Left renal pelvis (tissue), 4 donors: ENCODE results near the gene TDRD7. TPM values are rescaled to one million over a fixed set of nuclear protein-coding genes. Genes with fewer than 3 reads are reported as not detected.
"Not testable (repeated sequence)": the region's sequence is repeated elsewhere in the genome, so short reads cannot be mapped to it uniquely, and the experiment has no call there.

ENCODE experiments used
- DNase-seq, 4 donors: peaks; one replicate each; pipeline ENCODE4 v3.0.0-alpha.2; 2013; ENCODE audit warnings: low read depth in 4 of 4, low spot score in 3 of 4
- polyA plus RNA-seq, 4 donors: library from polyadenylated mRNA; unstranded; fragments of 120-200 nt; gene quantifications; one replicate each; pipeline ENCODE4 v1.2.1, GENCODE V29; 2013; ENCODE audit not compliant: insufficient read length in 4 of 4

Gene TDRD7
- polyA plus RNA-seq, 4 donors: 4.0 to 8.8 (median 7.5) TPM

DNA sequence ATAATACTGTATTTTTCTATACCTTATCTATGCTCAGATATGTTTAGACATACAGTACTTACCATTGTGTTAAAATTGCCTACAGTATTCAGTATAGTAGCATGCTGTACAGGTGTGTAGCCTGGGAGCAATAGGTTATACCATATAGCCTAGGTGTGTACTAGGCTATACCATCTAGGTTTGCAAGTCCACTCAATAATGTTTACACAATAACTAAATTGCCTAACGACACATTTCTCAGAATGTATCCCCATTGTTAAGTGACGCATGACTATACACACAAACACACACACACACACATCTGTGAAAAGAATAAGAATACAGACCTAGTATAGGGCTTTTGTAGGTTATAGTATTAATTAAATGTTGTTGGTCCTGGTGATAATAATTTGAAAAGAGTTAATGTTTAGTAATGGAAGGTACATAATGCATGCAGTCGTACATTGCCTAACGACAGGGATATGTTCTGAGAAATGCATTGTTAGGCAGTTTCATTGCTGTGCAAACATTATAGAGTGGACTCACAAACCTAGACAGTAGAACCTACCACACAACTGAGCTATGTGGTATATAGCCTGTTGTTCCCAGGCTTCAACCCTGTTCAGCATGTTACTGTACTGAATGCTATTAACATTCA is 13.6 kb downstream of the TDRD7 start:
- DNase-seq: no peak

DNA sequence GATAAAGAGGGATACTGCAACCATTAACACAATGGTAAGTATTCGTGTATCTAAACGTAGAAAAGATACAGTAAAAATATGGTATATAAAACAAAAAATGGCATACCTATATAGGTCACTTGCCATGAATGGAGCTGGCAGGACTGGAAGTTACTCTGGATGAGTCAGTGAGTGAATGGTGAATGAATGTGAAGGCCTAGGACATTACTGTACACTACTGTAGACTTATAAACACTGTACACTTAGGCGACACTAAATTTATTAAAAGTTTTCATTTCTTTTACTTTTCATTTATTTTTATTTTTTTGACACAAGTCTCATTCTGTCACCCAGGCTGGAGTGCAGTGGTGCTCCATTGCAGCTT is 14.1 kb downstream of the TDRD7 start:
- no peak for DNase-seq

DNA sequence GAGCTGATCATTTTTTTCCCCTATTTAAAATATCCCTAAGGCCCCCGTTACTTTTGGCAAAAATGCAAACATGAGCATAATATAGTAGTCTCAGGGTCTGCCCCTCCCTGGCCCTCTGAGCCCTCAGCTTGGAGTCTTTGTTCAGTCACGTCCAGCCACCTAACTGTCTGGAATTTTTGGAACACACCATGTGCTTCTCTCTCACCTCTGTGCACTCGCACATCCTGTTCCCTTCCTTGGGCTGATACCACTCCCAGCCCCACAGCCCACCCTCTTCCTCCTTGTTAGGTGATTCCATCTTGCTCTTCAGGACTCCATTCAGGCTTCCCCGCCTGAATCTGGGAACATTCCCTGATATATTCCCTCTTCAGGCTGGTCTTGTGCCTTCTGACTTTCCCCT is 16.0 kb downstream of the TDRD7 start:
- no peak for DNase-seq

DNA sequence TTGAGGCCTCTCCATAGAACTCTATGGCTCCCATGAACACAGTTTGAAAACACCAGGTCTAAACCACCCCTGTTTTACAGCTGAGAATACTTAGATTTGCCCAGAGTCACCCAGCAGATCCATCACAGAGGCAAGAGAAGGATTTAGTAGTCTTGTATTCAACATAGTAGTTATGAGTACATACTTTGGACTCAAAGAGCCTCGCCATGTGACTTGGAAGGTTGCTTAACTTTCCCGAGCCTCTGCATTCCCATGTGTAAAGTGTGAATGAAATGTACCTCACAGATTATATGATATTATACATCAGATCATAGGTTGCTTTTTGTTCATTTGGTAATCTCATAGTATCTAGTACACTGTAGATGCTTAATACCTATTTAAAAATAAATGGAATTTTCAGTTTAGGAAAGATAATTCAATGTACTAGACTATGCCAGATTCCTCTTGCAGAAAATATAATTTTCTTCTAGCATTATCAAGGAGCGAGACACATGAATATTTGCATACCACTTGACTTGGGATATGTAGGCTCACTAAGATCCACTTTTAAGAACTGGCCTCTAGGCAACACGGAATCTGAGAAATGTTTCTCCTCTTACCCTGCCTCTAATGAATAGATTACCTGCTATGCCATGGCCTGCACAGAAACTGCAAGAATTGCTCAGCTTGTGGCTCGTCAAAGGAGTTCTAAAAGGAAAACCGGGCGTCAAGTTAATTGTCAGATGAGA is 18.6 kb downstream of the TDRD7 start:
- DNase-seq: no peak

DNA sequence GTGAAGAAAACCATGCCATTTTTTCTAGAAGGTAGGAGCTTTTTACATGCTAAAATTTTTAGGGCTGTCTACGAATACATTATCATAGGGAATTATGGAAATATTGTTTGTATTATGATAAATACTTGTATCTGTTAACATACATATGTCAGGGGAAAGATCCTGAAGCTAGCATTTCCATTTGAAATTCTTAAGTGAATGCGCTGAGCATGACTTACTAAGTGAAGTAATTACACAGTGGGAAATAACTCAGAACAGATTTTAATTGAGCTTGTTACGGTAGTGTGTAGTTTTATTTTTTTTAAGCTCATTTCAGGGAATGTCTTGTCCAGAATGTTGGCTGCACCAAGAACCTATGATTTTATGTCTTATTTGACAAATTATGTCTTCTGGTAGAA is 19.1 kb downstream of the TDRD7 start:
- no peak for DNase-seq

DNA sequence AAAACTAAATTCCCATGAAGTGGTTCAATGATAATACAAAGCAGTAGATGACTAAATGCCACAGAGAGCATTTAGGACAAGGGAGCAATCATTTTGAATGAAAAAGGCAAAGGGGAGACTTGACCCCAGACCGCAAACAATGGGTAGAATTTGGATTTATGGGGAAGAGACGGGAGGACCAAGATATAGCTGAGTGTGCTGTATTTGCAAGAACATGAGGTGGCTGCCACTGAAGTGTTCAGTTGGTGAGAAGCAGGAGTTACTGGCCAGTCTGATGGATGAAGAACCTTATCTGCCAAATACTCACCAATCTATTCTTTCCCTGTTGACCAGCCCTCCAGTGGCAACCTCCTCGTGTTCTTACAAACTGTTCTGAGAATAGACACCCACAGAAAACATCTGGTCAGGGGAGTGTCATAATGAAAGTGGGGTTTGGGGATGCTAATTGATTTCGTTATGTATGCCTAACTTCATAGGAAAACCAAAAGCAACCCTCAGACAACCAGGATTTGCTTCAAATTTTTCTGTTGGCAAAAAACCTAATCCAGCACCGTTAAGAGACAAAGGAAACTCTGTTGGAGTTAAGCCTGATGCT is 19.8 kb downstream of the TDRD7 start:
- DNase-seq: no peak

DNA sequence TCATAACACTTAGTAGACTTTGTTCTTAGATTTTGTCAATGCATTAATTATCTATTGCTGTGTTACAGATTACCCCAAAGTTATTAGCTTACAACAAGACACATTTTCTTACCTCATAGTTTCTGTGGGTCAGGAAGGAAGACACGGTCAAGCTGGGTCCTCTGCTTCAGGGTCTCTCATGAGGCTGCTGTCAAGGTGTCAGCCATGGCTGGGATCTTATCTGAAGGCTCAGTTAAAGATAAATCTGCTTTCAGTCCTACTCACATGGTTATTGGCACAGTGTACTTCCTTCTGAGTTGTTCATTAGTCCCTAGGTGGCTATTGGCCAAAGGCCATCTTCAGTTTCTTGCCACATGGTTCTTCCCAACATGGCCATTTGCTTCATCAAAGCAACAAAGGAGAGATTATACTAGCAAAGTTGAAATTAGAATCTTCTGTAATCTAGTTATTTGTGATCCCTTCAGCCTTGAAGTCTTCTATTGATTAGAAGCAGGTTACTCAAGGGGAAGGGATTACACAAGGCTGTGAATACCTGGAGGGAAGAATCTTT is 25.2 kb downstream of the TDRD7 start:
- DNase-seq: no peak

DNA sequence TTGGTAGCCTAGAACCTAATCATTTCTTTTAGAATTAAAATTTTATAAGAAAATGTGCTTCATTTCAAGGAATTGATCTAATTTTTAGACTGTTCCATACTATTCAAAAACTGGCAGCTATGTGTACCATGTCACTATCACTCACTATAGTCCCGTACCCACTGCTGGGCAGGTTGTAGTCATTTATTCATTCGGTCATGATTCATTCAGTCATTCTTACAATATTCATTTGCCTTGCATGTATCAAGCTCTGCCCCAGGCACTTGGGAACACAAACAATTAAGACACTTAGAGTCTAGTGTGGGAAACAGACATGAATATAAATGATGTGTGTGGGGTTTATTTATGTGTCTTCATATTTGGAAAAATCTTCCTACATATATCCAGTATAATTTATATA is 26.4 kb downstream of the TDRD7 start:
- DNase-seq: no peak

DNA sequence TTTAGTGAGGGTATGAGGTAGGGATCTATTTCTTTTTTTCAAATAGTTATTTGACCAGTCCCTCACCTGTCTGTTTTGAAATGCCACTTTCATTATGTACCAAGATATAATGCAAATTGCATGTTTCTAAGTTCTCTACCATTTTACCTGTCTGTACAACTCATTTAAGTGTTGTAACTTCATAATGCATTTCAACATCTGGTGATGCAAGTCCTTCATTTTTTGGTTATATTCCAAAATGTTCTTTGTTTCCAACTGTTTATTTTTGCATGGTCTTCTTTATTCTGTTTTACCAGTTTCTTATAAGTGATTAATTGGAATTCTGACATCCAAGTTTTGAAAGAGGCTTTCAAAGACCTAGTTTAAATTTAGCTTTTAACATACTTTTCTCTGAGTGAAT is 26.8 kb downstream of the TDRD7 start:
- DNase-seq: no peak

DNA sequence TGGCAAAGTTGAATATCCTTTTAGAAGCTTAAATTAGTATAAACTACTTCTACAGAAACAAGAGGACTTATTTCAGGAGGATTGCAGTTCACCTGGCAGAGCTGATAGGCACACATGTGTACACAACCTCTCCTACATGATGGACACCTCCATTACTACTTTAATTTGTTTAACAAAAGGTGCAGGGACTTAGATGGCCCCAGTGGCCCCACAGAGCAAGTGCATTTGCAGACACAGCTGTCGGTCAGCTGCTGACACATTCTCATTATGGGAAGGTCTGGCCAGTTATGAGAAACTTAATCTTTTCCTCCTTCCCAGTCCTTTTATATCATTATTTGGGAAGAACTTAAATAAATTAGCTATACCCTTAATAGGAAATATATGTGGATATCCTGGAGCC is 28.3 kb downstream of the TDRD7 start:
- no peak for DNase-seq

DNA sequence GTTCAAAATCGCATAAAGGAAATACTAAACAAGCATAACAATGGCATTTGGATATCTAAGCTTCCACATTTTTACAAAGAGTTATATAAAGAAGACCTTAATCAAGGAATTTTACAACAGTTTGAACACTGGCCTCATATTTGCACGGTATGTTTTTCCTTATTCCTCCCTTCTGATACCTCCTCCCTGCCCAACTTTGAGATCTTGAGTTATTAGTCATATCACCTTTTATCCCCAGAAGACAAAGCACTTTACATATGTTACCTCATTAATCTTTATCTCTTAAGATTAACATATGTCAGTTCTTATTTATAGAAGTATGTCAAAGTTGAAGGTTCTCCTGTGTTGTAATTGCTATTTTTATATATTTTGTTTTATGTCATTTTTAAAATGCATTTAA is 29.8 kb downstream of the TDRD7 start:
- no peak for DNase-seq

DNA sequence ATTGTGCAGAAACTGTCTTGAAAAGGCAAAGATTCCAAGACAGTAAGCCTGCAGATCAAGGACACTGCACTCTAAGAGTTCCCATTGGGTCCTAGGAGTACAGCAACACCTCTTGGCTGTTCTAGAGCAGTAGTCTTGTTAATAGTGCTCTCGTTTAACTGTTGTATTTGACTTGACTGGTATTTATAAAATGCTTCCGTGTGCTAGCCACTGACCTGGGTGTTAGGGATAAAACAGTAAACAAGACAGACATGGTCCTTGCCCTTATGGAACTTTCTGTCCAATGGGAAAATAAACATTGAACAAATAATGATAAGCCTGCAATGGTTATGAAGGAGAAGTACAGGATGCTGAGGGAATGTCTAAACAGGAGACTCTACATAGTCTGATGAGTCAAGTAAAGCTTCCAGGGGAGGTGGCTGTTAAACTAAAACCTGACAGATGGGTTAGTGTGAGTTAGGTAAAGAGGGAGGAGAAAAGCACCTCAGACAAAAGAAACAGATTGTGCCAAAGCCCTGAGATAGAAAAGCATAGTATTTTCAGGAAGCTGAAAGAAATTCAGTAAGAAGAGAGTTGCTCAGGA is 33.3 kb downstream of the TDRD7 start:
- no peak for DNase-seq

DNA sequence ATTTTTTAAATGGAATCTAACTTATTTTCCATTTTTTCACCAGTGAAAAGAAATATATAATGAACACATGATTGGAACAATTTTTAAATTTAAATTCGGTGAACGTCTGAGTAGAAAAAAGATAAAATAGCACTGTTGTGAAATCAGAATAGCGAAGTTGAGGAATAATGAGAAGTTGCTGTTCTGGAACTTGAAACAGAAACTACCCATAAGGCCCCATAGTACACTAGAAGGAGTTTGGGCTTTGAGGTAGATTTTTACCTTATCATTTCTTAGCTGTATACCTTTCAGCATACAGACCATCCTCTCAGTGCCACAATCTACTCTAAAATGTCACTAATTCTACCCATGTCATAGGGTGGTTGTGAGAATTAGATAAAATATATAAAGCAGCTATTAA is 35.1 kb downstream of the TDRD7 start:
- DNase-seq: no peak

DNA sequence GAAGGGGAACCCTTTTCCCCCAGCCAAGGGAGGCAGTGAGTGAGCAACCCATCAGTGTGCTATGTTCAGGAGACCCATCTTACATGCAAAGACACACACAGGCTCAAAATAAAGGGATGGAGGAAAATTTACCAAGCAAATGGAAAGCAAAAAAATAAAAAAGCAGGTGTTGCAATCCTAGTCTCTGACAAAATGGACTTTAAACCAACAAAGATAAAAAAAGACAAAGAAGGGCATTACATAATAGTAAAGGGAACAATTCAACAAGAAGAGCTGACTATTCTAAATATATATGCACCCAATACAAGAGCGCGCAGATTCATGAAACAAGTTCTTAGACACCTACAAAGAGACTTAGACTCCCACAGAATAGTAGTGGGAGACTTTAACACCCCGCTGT is 41.7 kb downstream of the TDRD7 start:
- DNase-seq: not testable (repeated sequence)

DNA sequence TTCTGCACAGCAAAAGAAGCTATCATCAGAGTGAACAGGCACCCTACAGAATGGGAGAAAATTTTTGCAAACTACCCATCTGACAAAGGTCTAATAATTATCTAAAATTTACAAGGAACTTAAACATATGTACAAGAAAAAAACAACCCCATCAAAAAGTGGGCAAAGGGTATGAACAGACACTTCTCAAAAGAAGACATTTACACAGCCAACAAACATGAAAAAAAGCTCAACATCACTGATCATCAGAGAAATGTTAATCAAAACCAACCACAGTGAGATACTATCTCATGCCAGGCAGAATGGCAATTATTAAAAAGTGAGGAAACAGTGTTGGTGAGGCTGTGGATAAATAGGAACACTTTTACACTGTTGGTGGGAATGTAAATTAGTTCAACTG is 44.9 kb downstream of the TDRD7 start:
- not testable (repeated sequence) for DNase-seq

DNA sequence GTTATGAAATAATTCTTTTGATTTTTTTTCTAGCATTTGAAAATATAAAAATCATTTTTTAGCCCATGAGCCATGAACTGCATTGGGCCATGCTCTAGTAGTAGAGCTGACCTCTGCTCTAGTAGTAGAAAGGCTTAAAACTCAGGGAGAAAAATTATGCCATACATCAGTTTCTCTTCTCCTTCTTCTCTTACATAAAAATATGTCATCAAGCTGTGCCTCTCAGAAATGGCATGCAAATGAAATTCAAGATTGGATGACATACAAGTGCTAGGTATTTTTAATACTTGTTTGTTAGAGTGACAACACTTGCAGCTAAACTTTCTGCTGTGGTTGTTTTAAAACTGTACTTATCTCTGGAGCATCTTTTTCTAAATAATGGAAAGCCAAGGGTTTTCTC is 47.4 kb downstream of the TDRD7 start:
- no peak for DNase-seq

DNA sequence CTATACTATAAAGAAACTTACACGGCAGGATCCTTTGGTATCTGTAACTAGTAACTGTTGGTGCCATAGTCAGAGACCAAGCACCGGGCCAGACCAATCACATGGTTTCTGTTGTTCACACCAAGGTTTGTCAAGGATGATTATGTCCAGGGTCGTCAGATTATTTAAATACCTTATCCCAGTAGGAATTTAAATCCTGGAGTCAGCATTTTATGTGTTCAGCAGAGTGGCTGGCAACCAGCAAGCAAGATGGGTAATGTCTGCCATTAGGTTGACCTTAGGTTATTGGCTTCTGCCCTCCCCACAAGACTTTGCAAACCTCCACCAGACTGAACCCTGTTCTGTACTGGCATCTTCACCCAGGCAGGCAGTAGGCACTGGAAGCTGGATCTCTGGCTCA is 50.3 kb downstream of the TDRD7 start:
- DNase-seq: no peak

DNA sequence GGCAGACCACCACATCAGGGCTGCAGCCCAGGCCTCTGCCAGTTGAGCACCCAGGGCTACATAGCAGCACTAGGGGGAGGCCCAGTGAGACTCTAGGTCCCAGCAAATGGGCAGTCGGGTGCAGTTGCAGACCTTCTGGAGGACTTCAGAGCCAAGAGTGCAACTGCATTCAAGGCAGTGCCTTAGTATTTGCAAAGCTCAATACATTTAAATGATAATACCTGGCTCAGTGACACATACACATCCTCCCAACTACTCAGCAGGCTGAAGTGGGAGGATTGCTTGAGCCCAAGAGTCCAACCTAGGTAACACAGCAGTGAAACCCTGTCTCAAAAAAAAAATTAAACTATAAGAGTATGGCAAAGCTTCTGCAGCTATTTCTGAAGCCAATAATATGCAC is 51.0 kb downstream of the TDRD7 start:
- DNase-seq: no peak

DNA sequence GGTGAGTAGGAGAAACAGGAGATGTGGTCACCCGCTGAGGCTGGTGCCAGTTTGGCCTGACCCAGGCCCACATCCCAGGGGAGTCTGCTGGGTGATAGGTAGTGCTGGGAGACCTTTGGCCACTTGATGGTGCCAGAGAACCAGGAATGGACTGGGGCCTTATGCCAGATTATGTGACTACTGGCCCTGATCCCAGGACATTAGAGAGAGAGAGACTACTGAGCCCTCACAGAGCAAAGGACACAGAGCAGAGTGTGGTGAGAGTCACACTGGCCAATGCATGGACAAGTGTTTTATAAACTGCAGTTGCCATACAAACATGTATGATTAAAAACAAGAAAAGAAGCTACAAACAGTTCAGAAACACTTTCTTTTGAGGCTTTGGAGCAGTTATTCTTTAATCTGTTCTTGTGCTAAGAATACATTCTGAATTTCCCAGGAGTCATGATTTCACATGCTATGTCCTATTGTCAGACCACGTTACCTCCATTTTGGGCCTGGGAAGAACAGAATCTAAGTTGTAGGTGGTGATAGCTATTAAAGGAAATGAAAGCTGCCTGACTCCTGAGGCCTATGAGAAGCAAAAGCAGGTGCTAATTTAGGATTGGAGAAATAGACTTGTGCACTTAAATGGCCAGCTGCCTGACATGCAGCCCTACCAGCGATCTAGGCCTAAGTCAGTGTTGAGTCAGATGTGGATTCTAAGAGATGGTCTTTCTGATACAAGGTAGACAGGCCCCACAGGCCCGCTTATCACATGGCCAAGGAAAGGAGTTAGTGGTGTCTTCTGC is 57.0 kb downstream of the TDRD7 start:
- peak; percentile 12 to 37 (median 14) for DNase-seq

DNA sequence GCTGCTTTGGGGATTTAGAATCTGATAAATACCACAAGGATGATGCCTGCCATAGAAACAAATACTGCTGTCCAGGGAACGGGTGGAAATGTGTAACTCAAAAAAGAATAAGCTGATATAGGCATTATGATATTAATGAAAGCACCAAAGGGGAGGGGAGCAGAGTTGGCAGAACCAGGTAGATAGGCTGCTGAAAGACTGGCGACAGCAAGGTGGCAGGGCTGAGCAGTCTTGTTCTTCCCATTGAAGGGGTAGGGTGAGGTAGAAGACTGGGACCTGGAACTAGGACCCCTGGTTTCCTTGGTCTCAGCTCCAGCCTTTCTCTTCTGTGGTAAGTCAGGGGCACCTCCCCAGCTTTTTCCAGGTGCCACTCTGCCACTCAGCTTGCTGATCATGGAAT is 58.2 kb downstream of the TDRD7 start:
- no peak for DNase-seq

DNA sequence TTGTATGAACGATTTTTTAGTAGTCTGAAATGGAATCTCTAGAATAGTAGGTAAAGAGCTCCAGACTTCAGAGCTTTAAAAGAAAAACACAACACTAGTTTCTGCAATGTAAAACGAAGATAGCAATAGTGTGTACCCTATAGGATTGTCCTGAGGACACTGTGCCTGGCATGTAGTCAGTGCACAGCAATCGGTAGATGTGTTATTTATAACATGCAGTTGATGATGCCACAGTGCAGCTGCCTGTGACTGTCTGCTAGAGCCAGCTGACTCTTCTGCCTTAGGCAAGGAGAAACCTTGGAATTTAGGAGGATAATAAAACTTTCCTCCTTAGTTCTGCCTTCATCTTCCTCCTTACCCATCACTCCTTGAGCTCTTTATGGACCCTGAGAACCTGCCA is 61.8 kb downstream of the TDRD7 start:
- DNase-seq: no peak
